ENCODE data around the gene STK24.

STK24 gene

GRCh38 chr13:98609756-98610155 lies 32.8 kb upstream of the STK24 start:
- CTCF ChIA-PET: no interaction called here
- TF ChIP-seq CTCF (IDR thresholded peaks at IDR 0.05; ENCODE audit: insufficient read depth, low read length, missing control alignments): no peak
- POLR2A ChIA-PET: no interaction called here
- no peak for DNase-seq (ENCODE audit: low read depth, low spot score)
- no peak overlapping the region for H3K4me3 ChIP-seq (ENCODE audit: low read depth, low read length)

GRCh38 chr13:98606296-98606695 lies 29.4 kb upstream of the STK24 start:
- DNase-seq (ENCODE audit: low read depth, low spot score): no peak
- no peak for TF ChIP-seq CTCF (IDR thresholded peaks at IDR 0.05; ENCODE audit: insufficient read depth, low read length, missing control alignments)
- ChIA-PET CTCF (no interaction called here), POLR2A (no interaction called here)
- H3K4me3 ChIP-seq (ENCODE audit: low read depth, low read length): no peak overlapping the region

- H3K4me3 ChIP-seq (ENCODE audit: low read depth, low read length): no peak overlapping the region
- TF ChIP-seq CTCF (IDR thresholded peaks at IDR 0.05; ENCODE audit: insufficient read depth, low read length, missing control alignments): no peak
- DNase-seq (ENCODE audit: low read depth, low spot score): no peak
- CTCF ChIA-PET: interaction anchor here (0.8 to 3.0 kb wide), 5 partner anchors 9 to 154 kb away, joined by 3 to 12 read pairs (median 4); no protein-coding TSS in a partner anchor
- POLR2A ChIA-PET: no interaction called here
These were observed 22.8 kb upstream of the STK24 start for GRCh38 chr13:98599502-98600328.

- ChIA-PET POLR2A (no interaction called here), CTCF (interaction anchor here (0.6 to 3.0 kb wide), 6 partner anchors 11 to 153 kb away, joined by 3 to 12 read pairs (median 5); no protein-coding TSS in a partner anchor)
These were observed 21.1 kb upstream of the STK24 start for GRCh38 chr13:98598043-98598442.

GRCh38 chr13:98595134-98595533 lies 18.2 kb upstream of the STK24 start:
- no peak overlapping the region for H3K4me3 ChIP-seq (ENCODE audit: low read depth, low read length)
- no peak for TF ChIP-seq CTCF (IDR thresholded peaks at IDR 0.05; ENCODE audit: insufficient read depth, low read length, missing control alignments)
- CTCF ChIA-PET: no interaction called here
- DNase-seq (ENCODE audit: low read depth, low spot score): no peak
- POLR2A ChIA-PET: no interaction called here

More at GRCh38 chr13:98598043-98598442, 21.1 kb upstream of the STK24 start:
- no peak for DNase-seq (ENCODE audit: low read depth, low spot score)
- no peak overlapping the region for H3K4me3 ChIP-seq (ENCODE audit: low read depth, low read length)
- TF ChIP-seq CTCF (IDR thresholded peaks at IDR 0.05; ENCODE audit: insufficient read depth, low read length, missing control alignments): no peak

- ChIA-PET POLR2A (no interaction called here), CTCF (no interaction called here)
- no peak overlapping the region for H3K4me3 ChIP-seq (ENCODE audit: low read depth, low read length)
- no peak for TF ChIP-seq CTCF (IDR thresholded peaks at IDR 0.05; ENCODE audit: insufficient read depth, low read length, missing control alignments)
- no peak for DNase-seq (ENCODE audit: low read depth, low spot score)
These were observed 15.4 kb upstream of the STK24 start for GRCh38 chr13:98592362-98592732.
